ENCODE data around the gene TOR4A. TPM values are rescaled to one million over a fixed set of nuclear protein-coding genes. Genes with fewer than 3 reads are reported as not detected.
A peak's percentile ranks its signal among the peaks of the same experiment; 100 is the strongest.

The TOR4A gene
- total RNA-seq, 1 donor from 2014 or later = 16.3 TPM

DNA sequence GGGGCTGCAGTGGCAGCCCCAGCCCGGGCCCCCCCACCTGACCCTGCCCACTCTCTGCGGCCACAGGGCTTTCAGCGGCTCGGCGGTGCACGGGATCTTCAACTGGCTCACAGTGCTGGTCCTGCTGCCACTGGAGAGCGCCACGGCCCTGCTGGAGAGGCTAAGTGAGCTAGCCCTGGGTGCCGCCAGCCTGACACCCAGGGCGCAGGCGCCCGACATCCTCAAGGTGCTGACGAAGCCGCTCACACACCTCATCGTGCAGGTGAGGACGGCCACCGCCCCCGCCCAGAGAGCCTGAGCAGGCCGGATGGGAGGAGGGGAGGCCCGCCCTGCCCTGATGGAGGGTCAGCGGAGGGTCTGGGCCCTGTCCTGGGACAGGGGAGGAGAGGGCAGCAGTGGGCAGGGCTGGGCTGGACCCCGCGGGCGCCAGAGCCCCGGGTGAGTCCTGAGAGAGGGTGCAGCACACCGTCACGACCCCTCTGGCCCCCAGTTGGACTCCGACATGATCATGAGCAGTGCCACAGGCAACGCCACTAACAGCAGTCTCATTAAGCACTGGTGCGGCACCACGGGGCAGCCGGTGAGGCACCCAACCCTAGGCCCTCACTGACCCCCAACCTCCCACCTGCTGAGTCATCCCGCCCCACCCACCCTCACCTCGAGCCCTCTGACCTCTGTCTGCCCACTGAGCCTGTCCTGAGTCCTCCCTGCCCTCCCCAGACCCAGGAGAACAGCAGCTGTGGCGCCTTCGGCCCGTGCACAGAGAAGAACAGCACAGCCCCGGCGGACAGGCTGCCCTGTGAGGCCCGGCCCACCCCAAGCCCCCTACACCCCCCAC lies 44.2 kb upstream of the TOR4A start:
- peaks cover 75% of the 10 kb centered on the region for H3K27me3 ChIP-seq (ENCODE audit: low read depth)
- no peak overlapping the region for H3K27ac ChIP-seq (replicated peaks)
- intact Hi-C loops (cut with micrococcal nuclease) = no loop called here
- no peak for DNase-seq
- peaks cover 31% of the 10 kb centered on the region for H3K4me1 ChIP-seq
- TF ChIP-seq, protein P1, sequence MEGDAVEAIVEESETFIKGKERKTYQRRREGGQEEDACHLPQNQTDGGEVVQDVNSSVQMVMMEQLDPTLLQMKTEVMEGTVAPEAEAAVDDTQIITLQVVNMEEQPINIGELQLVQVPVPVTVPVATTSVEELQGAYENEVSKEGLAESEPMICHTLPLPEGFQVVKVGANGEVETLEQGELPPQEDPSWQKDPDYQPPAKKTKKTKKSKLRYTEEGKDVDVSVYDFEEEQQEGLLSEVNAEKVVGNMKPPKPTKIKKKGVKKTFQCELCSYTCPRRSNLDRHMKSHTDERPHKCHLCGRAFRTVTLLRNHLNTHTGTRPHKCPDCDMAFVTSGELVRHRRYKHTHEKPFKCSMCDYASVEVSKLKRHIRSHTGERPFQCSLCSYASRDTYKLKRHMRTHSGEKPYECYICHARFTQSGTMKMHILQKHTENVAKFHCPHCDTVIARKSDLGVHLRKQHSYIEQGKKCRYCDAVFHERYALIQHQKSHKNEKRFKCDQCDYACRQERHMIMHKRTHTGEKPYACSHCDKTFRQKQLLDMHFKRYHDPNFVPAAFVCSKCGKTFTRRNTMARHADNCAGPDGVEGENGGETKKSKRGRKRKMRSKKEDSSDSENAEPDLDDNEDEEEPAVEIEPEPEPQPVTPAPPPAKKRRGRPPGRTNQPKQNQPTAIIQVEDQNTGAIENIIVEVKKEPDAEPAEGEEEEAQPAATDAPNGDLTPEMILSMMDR (IDR thresholded peaks at IDR 0.05; ENCODE audit: borderline replicate concordance) = no peak
- no peaks in the 10 kb centered on the region for H3K36me3 ChIP-seq
- no peaks in the 10 kb centered on the region for H3K9me3 ChIP-seq (replicated peaks)
- H3K4me3 ChIP-seq = no peak overlapping the region

- intact Hi-C loops (cut with micrococcal nuclease) = no loop called here
- no peak for DNase-seq
- Histone ChIP-seq H3K27me3 (ENCODE audit: low read depth) (peaks cover 66% of the 10 kb centered on the region), H3K4me1 (peaks cover 39% of the 10 kb centered on the region), H3K27ac (replicated peaks) (no peak overlapping the region), H3K36me3 (no peaks in the 10 kb centered on the region), H3K4me3 (no peak overlapping the region), H3K9me3 (replicated peaks) (no peaks in the 10 kb centered on the region)
- TF ChIP-seq, protein P1 (IDR thresholded peaks at IDR 0.05; ENCODE audit: borderline replicate concordance) = no peak
Observed at GRCh38 chr9:137234055-137234697, 43.4 kb upstream of the TOR4A start.

DNA sequence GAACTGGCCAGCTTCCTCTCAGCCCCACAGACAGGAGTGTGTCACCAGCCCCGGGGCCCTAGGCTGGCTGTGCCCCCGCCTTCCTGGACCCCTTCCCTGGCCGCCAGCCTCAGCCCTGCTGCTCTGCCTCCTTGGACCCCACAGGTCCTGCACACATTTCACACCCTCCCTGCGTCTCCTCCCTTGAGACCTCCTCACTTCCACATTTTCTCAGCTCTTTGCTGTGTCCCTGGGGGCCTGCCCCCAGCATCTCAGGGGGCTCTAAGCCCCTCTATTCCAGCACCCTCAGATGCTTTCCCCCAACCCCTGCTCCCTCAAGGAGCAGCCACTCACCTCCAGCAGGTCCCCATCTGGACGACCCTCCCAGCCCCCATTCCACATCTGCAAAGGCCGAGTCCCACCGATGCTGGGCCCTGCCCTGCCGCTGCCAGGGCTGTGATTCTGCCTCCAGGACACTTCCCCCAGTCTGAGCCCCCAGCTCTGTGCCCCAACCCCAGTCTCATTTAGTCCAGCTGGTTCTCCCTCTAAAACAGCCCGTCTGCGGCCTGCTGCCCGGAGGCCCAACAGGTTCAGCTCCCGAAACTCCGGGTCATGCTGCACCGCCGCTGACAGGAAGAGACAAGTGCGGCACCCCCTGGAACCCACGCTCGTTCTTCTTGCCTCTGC lies 42.6 kb upstream of the TOR4A start:
- TF ChIP-seq, protein P1 (IDR thresholded peaks at IDR 0.05; ENCODE audit: borderline replicate concordance) = no peak
- DNase-seq = no peak
- no peak overlapping the region for H3K4me3 ChIP-seq
- no peaks in the 10 kb centered on the region for H3K9me3 ChIP-seq (replicated peaks)
- H3K36me3 ChIP-seq = no peaks in the 10 kb centered on the region
- H3K27me3 ChIP-seq (ENCODE audit: low read depth) = peaks cover 59% of the 10 kb centered on the region
- no peak overlapping the region for H3K27ac ChIP-seq (replicated peaks)
- intact Hi-C loops (cut with micrococcal nuclease) = loop anchor here (5.0 kb wide), 1 partner anchor 118 kb away; no protein-coding TSS in a partner anchor
- peaks cover 46% of the 10 kb centered on the region for H3K4me1 ChIP-seq

DNA sequence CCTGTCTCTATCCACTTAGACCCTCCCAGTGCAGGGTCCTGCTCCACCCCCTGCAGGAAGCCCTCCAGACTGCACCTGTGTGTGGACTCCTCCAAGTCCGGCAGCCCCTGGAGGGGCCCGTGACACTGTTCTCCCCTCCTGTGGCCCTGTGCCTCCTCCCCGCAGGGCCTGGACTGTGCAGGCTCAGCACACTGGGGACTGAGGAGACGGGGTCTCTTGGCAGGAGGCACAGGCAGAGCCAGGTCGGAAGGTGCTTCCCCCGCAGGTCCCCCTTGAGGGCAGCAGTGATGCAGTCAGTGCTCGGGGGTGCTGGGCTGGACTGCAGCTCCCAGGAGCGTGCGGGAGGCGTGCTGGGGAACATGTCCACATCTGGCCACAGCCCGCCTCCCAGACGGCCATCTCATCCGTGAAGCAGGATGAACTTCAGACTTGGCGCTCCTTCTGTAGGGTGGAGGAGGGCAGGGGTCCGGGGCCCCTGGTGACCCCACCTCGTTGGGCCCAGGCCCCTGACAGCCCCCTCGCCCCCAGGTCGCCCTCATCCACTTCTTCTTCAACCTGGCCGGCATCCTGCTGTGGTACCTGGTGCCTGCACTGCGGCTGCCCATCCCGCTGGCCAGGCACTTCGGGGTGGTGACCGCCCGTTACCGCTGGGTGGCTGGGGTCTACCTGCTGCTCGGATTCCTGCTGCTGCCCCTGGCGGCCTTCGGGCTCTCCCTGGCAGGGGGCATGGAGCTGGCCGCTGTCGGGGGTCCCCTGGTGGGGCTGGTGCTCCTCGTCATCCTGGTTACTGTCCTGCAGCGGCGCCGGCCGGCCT lies 41.9 kb upstream of the TOR4A start:
- H3K4me1 ChIP-seq = peaks cover 53% of the 10 kb centered on the region
- intact Hi-C loops (cut with micrococcal nuclease) = loop anchor here (5.0 kb wide), 1 partner anchor 118 kb away; no protein-coding TSS in a partner anchor
- H3K9me3 ChIP-seq (replicated peaks) = no peaks in the 10 kb centered on the region
- H3K36me3 ChIP-seq = no peaks in the 10 kb centered on the region
- TF ChIP-seq, protein P1 (IDR thresholded peaks at IDR 0.05; ENCODE audit: borderline replicate concordance) = no peak
- peaks cover 52% of the 10 kb centered on the region for H3K27me3 ChIP-seq (ENCODE audit: low read depth)
- no peak overlapping the region for H3K27ac ChIP-seq (replicated peaks)
- peak overlapping the region; percentile 50 for H3K4me3 ChIP-seq
- no peak for DNase-seq
